Skin of body (tissue), 2 donors: Measurements from ENCODE around the gene CACNA1E. TPM values are rescaled to one million over a fixed set of nuclear protein-coding genes. Genes with fewer than 3 reads are reported as not detected.

ENCODE experiments used
- DNase-seq: peaks from one replicate; lab custom pipeline; 2025; lab: John Stamatoyannopoulos, UW
- total RNA-seq: library from RNA; depleted of rRNA; stranded (reverse); fragments of >200 nt; gene quantifications from one replicate; pipeline ENCODE4 v1.2.3, GENCODE V29; 2014

CACNA1E gene
- total RNA-seq, 1 donor from 2014 or later, result 2.4 TPM

GRCh38 chr1:181484821-181485220 is 1.5 kb downstream of the CACNA1E start:
- no peak for DNase-seq

- no peak for DNase-seq
These were observed 2.2 kb downstream of the CACNA1E start for GRCh38 chr1:181485287-181486097.

GRCh38 chr1:181486098-181486420 is 2.7 kb downstream of the CACNA1E start:
- DNase-seq, result no peak

- DNase-seq, result no peak
These were observed 5.5 kb downstream of the CACNA1E start for GRCh38 chr1:181488866-181489265.

GRCh38 chr1:181490276-181490675 is 7.0 kb downstream of the CACNA1E start:
- DNase-seq, result no peak

- DNase-seq, result peak; percentile 60
These were observed 7.7 kb downstream of the CACNA1E start for GRCh38 chr1:181490740-181491712.

- DNase-seq, result no peak
These were observed 9.8 kb downstream of the CACNA1E start for GRCh38 chr1:181493166-181493565.

- no peak for DNase-seq
These were observed 10.6 kb downstream of the CACNA1E start for GRCh38 chr1:181493885-181494284.

- DNase-seq, result no peak
These were observed 13.4 kb downstream of the CACNA1E start for GRCh38 chr1:181496759-181497158.

GRCh38 chr1:181497870-181498269 is 14.6 kb downstream of the CACNA1E start:
- no peak for DNase-seq

- DNase-seq, result no peak
These were observed 16.5 kb downstream of the CACNA1E start for GRCh38 chr1:181499825-181500224.

- DNase-seq, result no peak
These were observed 17.3 kb downstream of the CACNA1E start for GRCh38 chr1:181500636-181501035.

GRCh38 chr1:181501612-181502011 is 18.3 kb downstream of the CACNA1E start:
- DNase-seq, result no peak

- peak; percentile 65 for DNase-seq
These were observed 20.0 kb downstream of the CACNA1E start for GRCh38 chr1:181503171-181503810.

- DNase-seq, result no peak
These were observed 21.1 kb downstream of the CACNA1E start for GRCh38 chr1:181504399-181504842.

- no peak for DNase-seq
These were observed 23.4 kb downstream of the CACNA1E start for GRCh38 chr1:181506563-181507353.

GRCh38 chr1:181508486-181509165 is 25.3 kb downstream of the CACNA1E start:
- DNase-seq, result no peak

GRCh38 chr1:181513786-181514297 is 30.5 kb downstream of the CACNA1E start:
- no peak for DNase-seq

GRCh38 chr1:181514298-181515290 is 31.3 kb downstream of the CACNA1E start:
- no peak for DNase-seq
